Mucosa of stomach (tissue), 1 donor: ENCODE data around the gene VAC14.

Experiments used
- H3K27me3 ChIP-seq: one replicate; pipeline ENCODE4 v1.7.0; 2013; ENCODE audit warnings: mild to moderate bottlenecking, low read length; ENCODE audit not compliant: control insufficient read depth, insufficient read depth
- H3K36me3 ChIP-seq: one replicate; pipeline ENCODE4 v1.7.0; 2013; ENCODE audit warnings: low read length; ENCODE audit not compliant: control insufficient read depth, insufficient read depth
- H3K4me1 ChIP-seq: one replicate; pipeline ENCODE4 v1.7.0; 2013; ENCODE audit warnings: mild to moderate bottlenecking, low read length; ENCODE audit not compliant: control insufficient read depth, insufficient read depth
- H3K4me3 ChIP-seq: one replicate; pipeline ENCODE4 v1.7.0; 2013; ENCODE audit warnings: low read length
- H3K9ac ChIP-seq: one replicate; pipeline ENCODE4 v1.7.0; 2013; ENCODE audit warnings: mild to moderate bottlenecking, low read length, moderate library complexity
- H3K9me3 ChIP-seq: one replicate; pipeline ENCODE4 v1.7.0; 2013; ENCODE audit warnings: mild to moderate bottlenecking, low read length, moderate library complexity; ENCODE audit not compliant: control insufficient read depth
- donor health status: Pancreatic carcinoma.

The VAC14 gene

GRCh38 chr16:70713342-70713741, 87.6 kb downstream of the VAC14 start:
- H3K36me3 ChIP-seq = no peaks in the 10 kb centered on the region
- H3K4me1 ChIP-seq = peaks cover 11% of the 10 kb centered on the region

GRCh38 chr16:70712942-70713341, 88.0 kb downstream of the VAC14 start:
- Histone ChIP-seq H3K9ac (no peak overlapping the region), H3K27me3 (no peaks in the 10 kb centered on the region), H3K9me3 (no peaks in the 10 kb centered on the region), H3K4me3 (no peak overlapping the region), H3K4me1 (peaks cover 11% of the 10 kb centered on the region), H3K36me3 (no peaks in the 10 kb centered on the region)

More at GRCh38 chr16:70713342-70713741, 87.6 kb downstream of the VAC14 start:
- Histone ChIP-seq H3K4me3 (no peak overlapping the region), H3K9ac (no peak overlapping the region), H3K27me3 (no peaks in the 10 kb centered on the region), H3K9me3 (no peaks in the 10 kb centered on the region)

- Histone ChIP-seq H3K27me3 (no peaks in the 10 kb centered on the region), H3K9ac (no peak overlapping the region), H3K36me3 (no peaks in the 10 kb centered on the region), H3K4me3 (no peak overlapping the region), H3K4me1 (peaks cover 11% of the 10 kb centered on the region), H3K9me3 (no peaks in the 10 kb centered on the region)
Observed at GRCh38 chr16:70712359-70712758, 88.6 kb downstream of the VAC14 start.

GRCh38 chr16:70711211-70712031, 89.5 kb downstream of the VAC14 start:
- Histone ChIP-seq H3K4me3 (no peak overlapping the region), H3K27me3 (no peaks in the 10 kb centered on the region), H3K36me3 (no peaks in the 10 kb centered on the region), H3K9me3 (no peaks in the 10 kb centered on the region), H3K4me1 (peaks cover 10% of the 10 kb centered on the region), H3K9ac (no peak overlapping the region)

GRCh38 chr16:70710422-70711210, 90.3 kb downstream of the VAC14 start:
- Histone ChIP-seq H3K4me1 (peaks cover 3% of the 10 kb centered on the region), H3K27me3 (no peaks in the 10 kb centered on the region), H3K36me3 (no peaks in the 10 kb centered on the region), H3K9me3 (no peaks in the 10 kb centered on the region), H3K9ac (no peak overlapping the region), H3K4me3 (no peak overlapping the region)

- Histone ChIP-seq H3K4me1 (no peaks in the 10 kb centered on the region), H3K9ac (no peak overlapping the region), H3K9me3 (no peaks in the 10 kb centered on the region), H3K27me3 (no peaks in the 10 kb centered on the region), H3K36me3 (no peaks in the 10 kb centered on the region), H3K4me3 (no peak overlapping the region)
Observed at GRCh38 chr16:70709942-70710341, 91.0 kb downstream of the VAC14 start.

- Histone ChIP-seq H3K36me3 (no peaks in the 10 kb centered on the region), H3K4me3 (no peak overlapping the region), H3K9ac (no peak overlapping the region), H3K27me3 (no peaks in the 10 kb centered on the region), H3K4me1 (peaks cover 5% of the 10 kb centered on the region), H3K9me3 (no peaks in the 10 kb centered on the region)
Observed at GRCh38 chr16:70709457-70709856, 91.5 kb downstream of the VAC14 start.

GRCh38 chr16:70708366-70709246, 92.4 kb downstream of the VAC14 start:
- no peaks in the 10 kb centered on the region for H3K9me3 ChIP-seq
- H3K4me1 ChIP-seq = peaks cover 13% of the 10 kb centered on the region
- H3K4me3 ChIP-seq = no peak overlapping the region
- H3K36me3 ChIP-seq = no peaks in the 10 kb centered on the region
- H3K9ac ChIP-seq = no peak overlapping the region
- H3K27me3 ChIP-seq = no peaks in the 10 kb centered on the region

- no peaks in the 10 kb centered on the region for H3K27me3 ChIP-seq
- H3K9ac ChIP-seq = no peak overlapping the region
- H3K36me3 ChIP-seq = no peaks in the 10 kb centered on the region
- no peak overlapping the region for H3K4me3 ChIP-seq
- H3K4me1 ChIP-seq = peaks cover 25% of the 10 kb centered on the region
- H3K9me3 ChIP-seq = no peaks in the 10 kb centered on the region
Observed at GRCh38 chr16:70706948-70707465, 94.0 kb downstream of the VAC14 start.

- H3K9me3 ChIP-seq = no peaks in the 10 kb centered on the region
- no peak overlapping the region for H3K4me3 ChIP-seq
- H3K36me3 ChIP-seq = no peaks in the 10 kb centered on the region
- no peak overlapping the region for H3K9ac ChIP-seq
- H3K4me1 ChIP-seq = peaks cover 28% of the 10 kb centered on the region
- no peaks in the 10 kb centered on the region for H3K27me3 ChIP-seq
Observed at GRCh38 chr16:70705056-70705455, 95.9 kb downstream of the VAC14 start.

- no peak overlapping the region for H3K9ac ChIP-seq
- no peaks in the 10 kb centered on the region for H3K9me3 ChIP-seq
- no peak overlapping the region for H3K4me3 ChIP-seq
- no peaks in the 10 kb centered on the region for H3K27me3 ChIP-seq
- peaks cover 30% of the 10 kb centered on the region for H3K4me1 ChIP-seq
- H3K36me3 ChIP-seq = no peaks in the 10 kb centered on the region
Observed at GRCh38 chr16:70704586-70704985, 96.4 kb downstream of the VAC14 start.
